ENCODE measurements around the gene GSE1.

Gene GSE1

GRCh38 chr16:85646976-85647375 is 33.9 kb downstream of the GSE1 start:
- DNase-seq (ENCODE audit: low spot score) = no peak

GRCh38 chr16:85648070-85648714 is 35.1 kb downstream of the GSE1 start:
- no peak for DNase-seq (ENCODE audit: low spot score)

GRCh38 chr16:85648805-85649204 is 35.7 kb downstream of the GSE1 start:
- DNase-seq (ENCODE audit: low spot score) = no peak

GRCh38 chr16:85649411-85650134 is 36.5 kb downstream of the GSE1 start:
- no peak for DNase-seq (ENCODE audit: low spot score)

GRCh38 chr16:85650135-85650843 is 37.2 kb downstream of the GSE1 start:
- DNase-seq (ENCODE audit: low spot score) = no peak

- DNase-seq (ENCODE audit: low spot score) = peak; percentile 65
Measured at GRCh38 chr16:85650844-85651628, 37.9 kb downstream of the GSE1 start.

- DNase-seq (ENCODE audit: low spot score) = no peak
Measured at GRCh38 chr16:85651629-85652430, 38.7 kb downstream of the GSE1 start.

GRCh38 chr16:85652431-85653221 is 39.5 kb downstream of the GSE1 start:
- DNase-seq (ENCODE audit: low spot score) = peak; percentile 74

GRCh38 chr16:85653290-85653891 is 40.3 kb downstream of the GSE1 start:
- DNase-seq (ENCODE audit: low spot score) = no peak

- DNase-seq (ENCODE audit: low spot score) = no peak
Measured at GRCh38 chr16:85654251-85655095, 41.4 kb downstream of the GSE1 start.

GRCh38 chr16:85655216-85656129 is 42.4 kb downstream of the GSE1 start:
- DNase-seq (ENCODE audit: low spot score) = no peak

GRCh38 chr16:85656351-85657266 is 43.5 kb downstream of the GSE1 start:
- DNase-seq (ENCODE audit: low spot score) = no peak

GRCh38 chr16:85657267-85657650 is 44.1 kb downstream of the GSE1 start:
- DNase-seq (ENCODE audit: low spot score) = no peak

GRCh38 chr16:85657996-85658395 is 44.9 kb downstream of the GSE1 start:
- DNase-seq (ENCODE audit: low spot score) = no peak

GRCh38 chr16:85658504-85659326 is 45.6 kb downstream of the GSE1 start:
- DNase-seq (ENCODE audit: low spot score) = no peak

- no peak for DNase-seq (ENCODE audit: low spot score)
Measured at GRCh38 chr16:85659336-85659735, 46.2 kb downstream of the GSE1 start.
